Fibroblast of lung (primary cell): Measurements from ENCODE around the gene CST11.

Experiments
- EZH2 ChIP-seq: IDR thresholded peaks from 2 replicates; pipeline ENCODE4 v1.5.1; 2012; ENCODE audit warnings: low read length, control low read depth, mild to moderate bottlenecking; ENCODE audit errors: missing control alignments
- TF ChIP-seq, protein P1 (sequence below), 2 donors: IDR thresholded peaks in 1 of 2; conservative IDR thresholded peaks in 1 of 2; 1 replicate in 1 of 2; 2 replicates in 1 of 2; pipeline ENCODE4 v1.5.1; 2011 to 2012; ENCODE audit warnings: low read length in 2 of 2, control low read depth in 1 of 2, inconsistent platforms in 1 of 2, low read depth in 1 of 2, mild to moderate bottlenecking in 1 of 2

DNA sequence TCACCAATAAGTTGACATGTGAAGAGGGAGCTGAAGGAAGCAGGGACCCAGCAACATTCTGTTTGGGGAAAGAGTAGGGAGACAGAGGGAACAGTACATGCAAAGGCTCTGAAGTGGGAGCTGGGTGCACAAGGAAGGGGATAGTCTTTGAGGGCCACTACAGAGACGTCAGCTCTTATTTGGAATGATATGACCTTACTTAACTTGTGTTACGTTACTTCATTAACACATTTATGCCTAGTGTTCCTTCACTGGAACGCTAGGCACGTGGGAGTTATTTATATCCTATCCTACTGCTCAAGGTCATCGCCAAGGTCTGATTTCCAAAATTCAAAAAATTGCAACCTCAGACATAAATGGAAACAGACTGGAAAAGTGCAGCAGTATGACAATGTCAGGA lies 51.6 kb downstream of the CST11 start:
- TF ChIP-seq EZH2 = no peak
- TF ChIP-seq, protein P1, sequence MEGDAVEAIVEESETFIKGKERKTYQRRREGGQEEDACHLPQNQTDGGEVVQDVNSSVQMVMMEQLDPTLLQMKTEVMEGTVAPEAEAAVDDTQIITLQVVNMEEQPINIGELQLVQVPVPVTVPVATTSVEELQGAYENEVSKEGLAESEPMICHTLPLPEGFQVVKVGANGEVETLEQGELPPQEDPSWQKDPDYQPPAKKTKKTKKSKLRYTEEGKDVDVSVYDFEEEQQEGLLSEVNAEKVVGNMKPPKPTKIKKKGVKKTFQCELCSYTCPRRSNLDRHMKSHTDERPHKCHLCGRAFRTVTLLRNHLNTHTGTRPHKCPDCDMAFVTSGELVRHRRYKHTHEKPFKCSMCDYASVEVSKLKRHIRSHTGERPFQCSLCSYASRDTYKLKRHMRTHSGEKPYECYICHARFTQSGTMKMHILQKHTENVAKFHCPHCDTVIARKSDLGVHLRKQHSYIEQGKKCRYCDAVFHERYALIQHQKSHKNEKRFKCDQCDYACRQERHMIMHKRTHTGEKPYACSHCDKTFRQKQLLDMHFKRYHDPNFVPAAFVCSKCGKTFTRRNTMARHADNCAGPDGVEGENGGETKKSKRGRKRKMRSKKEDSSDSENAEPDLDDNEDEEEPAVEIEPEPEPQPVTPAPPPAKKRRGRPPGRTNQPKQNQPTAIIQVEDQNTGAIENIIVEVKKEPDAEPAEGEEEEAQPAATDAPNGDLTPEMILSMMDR (conservative IDR thresholded peaks at IDR 0.05 in 1 of 2, IDR thresholded peaks at IDR 0.05 in 1 of 2; ENCODE audit: low read depth in 1 of 2, low read length in 2 of 2) = no peak
